Retina (tissue), 1 donor: ENCODE measurements around the gene TESK1.

Experiments
- DNase-seq: peaks from one replicate; pipeline ENCODE4 v3.0.0-alpha.2; 2016

TESK1 gene, protein sequence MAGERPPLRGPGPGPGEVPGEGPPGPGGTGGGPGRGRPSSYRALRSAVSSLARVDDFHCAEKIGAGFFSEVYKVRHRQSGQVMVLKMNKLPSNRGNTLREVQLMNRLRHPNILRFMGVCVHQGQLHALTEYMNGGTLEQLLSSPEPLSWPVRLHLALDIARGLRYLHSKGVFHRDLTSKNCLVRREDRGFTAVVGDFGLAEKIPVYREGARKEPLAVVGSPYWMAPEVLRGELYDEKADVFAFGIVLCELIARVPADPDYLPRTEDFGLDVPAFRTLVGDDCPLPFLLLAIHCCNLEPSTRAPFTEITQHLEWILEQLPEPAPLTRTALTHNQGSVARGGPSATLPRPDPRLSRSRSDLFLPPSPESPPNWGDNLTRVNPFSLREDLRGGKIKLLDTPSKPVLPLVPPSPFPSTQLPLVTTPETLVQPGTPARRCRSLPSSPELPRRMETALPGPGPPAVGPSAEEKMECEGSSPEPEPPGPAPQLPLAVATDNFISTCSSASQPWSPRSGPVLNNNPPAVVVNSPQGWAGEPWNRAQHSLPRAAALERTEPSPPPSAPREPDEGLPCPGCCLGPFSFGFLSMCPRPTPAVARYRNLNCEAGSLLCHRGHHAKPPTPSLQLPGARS

DNA sequence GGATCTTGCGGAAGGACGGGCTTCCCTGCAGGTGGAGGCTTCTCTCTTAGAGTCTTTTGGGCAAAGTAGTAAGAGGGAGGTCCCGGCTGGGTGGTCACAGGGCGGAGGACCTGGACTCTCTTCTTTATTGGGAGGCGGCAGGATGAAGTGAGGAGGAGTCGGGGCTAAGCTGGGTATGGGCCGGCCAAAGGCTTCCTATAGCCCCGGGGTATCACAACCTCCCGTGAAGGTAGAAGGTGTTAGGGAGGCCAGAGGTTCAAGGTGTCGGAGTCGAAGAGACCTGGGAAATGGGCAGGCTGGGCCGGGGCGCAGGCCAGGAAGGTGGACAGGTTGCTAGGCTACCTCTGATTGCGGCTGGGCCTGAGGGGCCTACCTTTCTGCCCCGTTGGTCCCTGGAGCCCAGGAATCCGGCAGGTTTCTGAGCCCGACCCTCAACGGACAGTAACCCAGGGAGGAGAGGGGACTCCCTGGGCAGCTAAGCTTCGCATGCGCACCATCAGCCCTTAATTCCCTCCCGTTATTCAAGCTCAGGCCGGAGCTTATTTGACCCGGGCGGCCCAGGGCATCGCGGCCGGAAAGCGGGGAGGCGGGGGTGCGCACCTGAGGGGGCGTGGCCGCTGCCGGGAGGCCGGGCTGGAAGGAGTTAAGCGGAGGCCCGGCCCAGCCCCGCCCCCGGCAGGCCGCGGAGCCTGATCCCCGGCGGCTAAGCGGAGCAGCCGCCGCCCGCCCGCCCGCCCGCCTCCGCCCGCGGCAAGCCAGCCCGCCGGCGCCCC, at the start of gene TESK1:
TSS of gene TESK1 (plus strand) at position 685 of the 773 bp plus-strand sequence. CDS start 358 bp downstream, outside the sequence.
- peak; percentile 83 for DNase-seq

DNA sequence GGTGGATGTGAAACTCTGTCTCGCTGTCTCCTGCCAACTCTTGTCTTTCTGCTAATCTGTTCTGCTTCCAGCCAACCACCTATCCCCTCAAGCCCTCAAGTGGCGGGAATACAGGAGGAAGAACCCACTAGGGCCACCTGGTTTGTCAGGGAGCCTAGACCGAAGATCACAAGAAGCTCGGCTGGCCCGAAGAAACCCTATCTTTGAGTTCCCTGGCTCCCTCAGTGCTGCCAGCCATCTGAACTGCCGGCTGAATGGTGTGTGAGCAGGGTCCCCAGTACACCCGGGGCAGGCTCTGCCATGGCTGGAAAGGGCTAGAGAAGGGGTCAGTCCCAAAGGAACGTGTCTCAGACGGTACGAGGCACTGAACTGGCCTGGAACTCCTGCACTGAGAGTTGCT, 49.2 kb upstream of the TESK1 start:
- DNase-seq, result no peak

DNA sequence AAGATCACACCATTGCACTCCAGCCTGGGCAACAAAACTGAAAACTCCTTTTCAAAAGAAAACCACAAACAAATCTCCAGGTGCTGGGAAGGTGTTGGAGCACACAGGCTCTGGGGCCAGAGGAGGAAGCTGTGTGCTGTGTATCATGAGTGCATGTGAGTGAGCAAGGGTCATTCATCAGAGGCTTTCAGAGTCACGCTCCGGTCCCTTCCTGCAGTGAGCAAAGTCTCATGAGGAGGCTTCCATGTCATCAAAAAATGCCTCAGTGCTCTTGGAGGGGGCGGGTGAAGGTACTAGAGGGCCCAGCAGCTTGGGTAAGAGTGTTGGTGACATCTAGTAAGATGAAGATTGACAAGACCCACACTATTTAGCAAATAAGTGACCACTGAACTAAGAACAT, 48.3 kb upstream of the TESK1 start:
- no peak for DNase-seq

DNA sequence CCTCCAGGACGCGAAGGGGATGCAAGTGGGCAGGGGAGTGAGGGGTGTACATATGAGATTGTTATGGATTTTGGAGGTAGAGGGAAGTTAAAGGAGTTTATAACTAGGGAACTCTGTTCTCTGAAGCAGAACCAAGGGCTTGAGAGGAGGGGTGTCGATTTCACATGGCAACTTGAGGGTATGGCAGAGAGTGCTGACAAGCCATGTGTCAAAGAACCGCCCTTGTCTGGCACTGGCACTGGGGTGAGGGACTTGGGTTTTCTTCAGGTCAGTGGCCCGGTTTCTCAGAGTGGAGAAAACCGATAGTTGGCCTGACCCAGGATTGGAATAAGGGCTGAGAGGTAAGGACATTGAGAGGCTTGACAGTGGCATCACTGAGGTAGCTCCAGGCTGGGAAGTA, 47.7 kb upstream of the TESK1 start:
- no peak for DNase-seq

DNA sequence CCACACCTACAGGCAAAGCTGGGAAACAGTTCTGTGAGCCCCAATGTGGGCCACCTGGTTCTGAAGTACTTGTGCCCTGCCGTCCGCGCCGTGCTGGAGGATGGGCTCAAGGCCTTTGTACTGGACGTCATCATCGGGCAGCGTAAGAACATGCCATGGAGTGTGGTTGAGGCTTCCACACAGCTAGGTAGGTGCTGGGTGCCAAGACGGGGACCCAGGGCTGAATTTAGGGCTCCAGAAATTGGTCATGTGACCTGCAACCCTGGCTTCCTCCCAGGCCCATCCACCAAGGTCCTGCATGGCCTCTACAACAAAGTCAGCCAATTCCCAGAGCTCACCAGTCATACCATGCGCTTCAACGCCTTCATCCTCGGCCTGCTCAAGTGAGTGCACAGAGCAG, 46.9 kb upstream of the TESK1 start:
- DNase-seq, result no peak

DNA sequence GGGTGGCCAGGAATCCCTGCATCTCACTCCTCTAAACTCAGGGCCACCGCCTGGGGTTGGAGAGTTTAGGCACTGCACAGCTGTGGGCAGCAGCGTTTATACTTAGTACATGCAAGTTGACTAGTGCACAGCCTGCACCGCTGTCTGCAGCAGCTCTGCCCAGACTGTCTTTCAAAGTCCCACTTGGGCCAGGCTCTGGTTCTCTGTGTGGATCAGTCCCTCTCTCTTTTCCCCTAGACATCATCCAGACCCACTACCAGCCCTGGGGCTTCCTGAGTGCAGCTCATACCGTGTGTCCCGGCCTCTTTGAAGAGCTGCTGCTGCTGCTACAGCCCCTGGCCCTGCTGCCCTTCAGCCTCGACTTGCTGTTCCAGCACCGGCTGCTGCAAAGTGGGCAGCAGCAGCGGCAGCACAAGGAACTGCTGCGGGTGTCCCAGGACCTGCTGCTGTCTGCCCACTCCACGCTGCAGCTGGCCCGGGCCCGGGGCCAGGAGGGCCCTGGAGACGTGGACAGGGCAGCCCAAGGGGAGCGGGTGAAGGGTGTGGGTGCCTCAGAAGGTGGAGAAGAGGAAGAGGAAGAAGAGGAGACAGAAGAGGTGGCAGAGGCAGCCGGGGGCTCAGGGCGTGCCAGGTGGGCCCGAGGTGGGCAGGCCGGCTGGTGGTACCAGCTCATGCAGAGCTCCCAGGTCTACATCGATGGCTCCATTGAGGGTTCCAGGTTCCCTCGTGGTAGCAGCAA, 45.1 kb upstream of the TESK1 start:
- no peak for DNase-seq

DNA sequence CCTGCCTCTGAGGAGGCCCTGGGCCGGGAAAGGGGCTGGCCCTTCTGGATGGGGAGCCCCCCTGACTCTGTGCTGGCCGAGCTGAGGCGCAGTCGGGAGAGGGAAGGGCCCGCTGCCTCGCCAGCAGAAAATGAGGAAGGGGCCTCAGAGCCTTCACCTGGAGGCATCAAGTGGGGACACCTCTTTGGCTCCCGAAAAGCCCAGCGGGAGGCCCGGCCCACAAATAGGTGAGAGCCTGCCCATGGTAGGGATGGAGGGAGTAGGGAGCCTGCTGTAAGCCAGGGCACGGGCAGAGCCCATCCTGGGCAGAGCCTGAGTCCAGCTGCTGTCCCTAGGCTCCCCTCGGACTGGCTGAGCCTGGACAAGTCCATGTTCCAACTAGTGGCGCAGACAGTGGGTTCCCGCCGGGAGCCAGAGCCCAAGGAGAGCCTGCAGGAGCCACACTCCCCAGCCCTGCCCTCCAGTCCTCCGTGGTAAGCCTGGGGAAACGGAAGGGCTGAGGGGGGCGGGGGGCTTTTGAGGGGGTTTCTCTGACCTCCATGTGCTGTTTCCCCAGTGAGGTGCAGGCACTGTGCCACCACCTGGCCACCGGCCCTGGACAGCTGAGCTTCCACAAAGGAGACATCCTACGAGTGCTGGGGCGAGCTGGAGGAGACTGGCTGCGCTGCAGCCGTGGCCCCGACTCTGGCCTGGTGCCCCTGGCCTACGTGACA, 44.3 kb upstream of the TESK1 start:
- no peak for DNase-seq

DNA sequence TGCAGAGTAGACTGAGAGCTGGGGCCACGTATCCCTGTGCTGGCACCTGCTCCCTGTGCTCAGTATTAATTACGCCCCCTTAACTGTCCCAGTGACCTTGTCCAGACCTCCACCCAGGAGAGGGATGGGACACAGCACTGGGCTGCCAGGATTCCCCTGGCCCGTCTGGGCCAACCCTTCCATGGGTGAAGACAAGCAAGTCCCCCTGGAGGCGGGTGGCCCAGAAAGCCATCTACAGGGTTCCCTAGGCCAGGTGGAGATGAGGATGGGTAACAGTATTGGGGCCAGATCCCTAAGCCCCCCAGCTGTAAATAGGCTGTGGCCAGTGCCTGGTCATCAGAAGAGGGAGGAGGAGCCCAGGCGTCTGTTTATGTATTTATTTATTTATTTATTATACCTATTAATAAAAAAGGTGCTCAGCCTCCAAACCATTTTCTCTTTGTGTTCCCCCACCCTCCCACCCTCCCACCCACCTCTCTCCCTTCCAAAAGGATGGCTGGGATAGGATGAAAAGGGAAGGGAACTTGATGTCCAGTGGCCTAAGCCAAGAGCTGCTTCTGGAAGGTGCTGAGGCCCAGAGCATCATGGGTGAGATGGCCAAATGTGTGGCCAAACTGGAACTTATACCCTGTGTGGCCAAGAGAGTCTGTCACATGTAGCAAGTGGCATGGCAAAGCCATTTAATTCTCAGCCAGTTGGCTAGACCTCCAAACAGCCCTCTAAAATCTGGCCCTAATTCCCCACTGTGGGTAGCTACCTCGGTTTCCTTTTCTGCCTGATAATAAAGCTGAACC, 43.4 kb upstream of the TESK1 start:
- no peak for DNase-seq

DNA sequence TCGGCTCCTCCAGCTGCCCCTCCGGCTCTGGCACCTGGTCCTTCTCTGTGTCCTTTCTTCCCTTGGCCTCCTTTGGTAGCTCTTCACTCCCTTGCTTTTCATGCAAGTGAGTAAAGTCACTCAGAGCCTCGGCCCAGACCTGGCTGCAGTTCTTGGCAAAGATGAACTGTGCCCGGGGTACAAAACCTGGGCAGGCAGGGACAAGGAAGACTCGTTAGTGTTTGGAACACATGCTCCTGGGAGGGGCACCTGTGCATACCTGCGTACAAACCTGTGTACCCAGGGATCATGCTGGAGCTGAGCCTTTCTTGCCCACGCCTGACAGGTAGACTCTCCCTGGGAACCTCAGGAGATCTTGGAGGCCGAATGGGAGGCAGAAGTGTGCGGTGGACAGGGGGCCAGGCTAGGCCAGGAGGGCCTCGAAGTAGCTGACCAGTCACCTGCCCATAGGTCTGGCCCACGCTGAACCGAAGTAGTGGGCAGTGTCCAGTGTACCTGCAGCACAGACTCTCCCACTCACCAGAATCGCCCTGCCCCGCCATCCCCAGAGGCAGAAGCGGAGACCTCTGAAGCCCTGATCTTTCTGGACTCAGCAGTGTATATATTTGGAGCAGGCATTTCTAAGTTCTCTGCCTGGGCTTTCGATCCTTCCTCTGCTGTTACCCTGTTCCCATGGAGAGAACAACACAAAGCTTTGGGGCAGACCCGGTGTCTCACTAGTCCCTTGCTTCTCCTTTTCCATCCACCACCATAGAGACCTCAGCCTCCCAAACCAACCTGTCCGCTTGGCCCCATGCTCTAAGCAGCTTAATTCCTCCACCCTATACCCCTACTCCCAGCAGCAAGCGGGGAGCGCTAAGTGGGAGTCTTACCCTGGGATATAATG, 41.9 kb upstream of the TESK1 start:
- no peak for DNase-seq

DNA sequence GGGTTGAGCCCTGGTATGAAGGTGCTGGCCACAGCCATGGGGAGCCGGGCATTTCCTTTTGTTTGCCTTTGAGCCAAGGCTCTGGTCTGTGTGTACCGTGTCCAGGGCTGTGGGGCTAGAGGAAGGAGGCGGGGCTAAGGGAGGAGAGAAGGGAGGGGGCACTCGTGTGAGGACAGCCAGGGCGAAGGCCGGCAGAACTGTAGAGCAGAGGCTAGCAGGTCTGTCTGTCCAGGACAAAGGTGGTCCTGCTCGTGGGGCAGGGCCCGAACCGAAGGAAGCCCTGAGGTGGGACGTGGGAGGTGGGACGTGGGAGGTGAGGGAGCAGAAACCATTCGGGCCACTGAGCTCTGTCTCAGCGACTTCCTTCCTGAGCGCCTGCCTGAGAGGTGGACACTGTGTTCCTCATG, 41.3 kb upstream of the TESK1 start:
- peak; percentile 58 for DNase-seq

DNA sequence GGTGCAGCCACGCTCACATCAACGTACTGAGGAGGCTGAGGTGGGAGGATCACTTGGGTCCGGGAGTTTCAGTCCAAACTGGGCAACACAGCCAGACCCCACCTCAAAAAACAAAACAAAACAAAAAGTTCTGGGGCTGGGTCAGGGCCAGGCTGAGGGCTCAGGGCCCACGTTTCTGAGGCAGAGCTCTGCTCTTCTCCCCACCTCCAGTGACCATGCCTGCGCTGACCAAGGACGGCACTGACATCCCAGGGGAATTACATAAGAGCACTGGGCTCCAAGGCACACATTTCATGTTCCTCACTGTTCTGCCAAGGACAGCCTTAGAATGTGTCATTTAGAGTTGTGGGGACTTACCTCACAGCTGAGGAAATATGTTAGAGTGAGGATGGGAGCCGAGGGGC, 40.4 kb upstream of the TESK1 start:
- no peak for DNase-seq

DNA sequence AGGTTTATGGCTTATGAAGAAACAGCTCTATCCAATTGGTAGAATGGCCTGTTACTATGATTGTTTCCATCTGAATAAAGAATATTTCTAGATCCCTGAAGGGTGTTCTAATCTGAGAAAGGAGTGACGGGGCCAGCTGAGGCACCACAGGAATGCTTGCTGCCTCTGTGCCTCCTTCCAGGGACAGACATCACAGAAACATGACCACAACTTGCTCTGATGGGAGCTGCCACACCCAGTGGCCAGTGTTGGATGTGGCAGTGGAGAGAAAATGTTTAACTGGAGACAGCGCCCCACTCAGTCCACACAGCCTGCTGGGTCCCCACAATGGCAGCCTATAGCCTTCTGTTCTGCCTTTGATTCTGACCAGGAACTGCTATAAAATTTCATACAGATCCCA, 38.6 kb upstream of the TESK1 start:
- no peak for DNase-seq

DNA sequence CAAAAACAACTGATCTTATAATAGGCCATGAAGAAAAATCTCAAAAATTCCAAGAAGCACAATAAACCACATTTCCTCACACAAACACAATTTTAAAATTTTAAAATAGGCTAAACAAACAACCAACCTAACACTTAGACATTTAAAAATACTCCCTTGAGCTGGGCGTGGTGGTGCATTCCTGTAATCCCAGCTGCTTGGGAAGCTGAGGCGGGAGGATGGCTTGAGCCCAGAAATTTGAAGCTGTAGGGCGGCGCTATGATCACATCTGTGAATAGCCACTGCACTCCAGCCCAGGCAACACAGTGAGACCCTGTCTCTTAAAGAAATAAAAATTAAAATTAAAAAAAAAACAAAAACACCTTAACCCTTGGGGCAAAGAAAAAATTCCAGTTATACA, 36.9 kb upstream of the TESK1 start:
- no peak for DNase-seq

DNA sequence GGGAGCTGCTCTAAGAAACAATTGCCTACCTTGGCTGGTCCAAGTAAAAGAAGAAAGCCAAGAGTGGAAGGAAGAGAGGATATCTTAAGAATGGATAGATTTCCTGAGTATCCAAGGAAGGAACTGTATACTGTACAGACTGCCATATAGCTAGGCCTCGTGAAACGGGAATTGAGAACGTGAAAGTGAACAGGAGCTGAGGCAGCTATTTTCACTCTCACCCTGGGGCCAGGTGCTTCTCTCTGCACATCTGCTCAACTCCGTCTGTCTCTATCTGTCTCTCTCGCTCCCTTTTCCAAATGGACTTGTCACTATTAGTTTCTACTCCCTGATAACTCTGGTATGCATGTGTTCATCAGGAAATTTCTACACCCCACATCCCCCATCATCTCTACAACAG, 35.9 kb upstream of the TESK1 start:
- DNase-seq, result no peak

DNA sequence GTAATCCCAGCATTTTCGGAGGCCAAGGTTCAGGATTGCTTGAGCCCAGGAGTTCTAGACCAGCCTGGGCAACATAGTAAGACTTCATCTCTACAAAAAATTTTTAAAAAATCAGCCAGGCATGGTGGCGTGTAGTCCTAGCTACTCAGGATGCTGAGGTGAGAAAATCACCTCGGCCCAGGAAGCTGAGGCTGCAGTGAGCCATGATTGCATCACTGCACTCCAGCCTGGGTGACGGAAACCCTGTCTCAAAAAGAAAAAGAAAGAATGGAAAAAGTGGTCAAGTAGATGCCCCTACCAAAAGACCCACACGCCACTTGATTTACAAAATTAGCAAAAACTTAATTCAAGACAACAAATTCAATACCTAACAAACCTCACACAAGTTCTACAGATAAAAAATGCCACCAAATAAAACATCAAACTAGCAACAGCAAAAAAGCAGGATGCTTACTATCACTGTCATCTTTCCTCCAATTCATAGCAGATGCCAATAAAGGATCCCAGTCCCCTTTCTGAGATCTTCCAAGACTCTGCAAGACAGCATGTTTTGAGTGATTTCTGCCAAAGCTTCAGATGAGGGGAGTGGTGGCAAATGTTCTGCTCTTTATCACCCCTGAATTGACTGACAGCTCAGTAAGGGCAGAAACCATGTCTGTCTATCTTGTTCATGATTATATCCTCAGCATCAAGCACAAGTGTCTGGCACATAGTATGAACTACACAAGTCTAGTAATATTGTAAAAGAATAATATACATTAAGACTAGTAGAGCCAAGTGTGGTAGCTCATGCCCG, 34.2 kb upstream of the TESK1 start:
- no peak for DNase-seq

DNA sequence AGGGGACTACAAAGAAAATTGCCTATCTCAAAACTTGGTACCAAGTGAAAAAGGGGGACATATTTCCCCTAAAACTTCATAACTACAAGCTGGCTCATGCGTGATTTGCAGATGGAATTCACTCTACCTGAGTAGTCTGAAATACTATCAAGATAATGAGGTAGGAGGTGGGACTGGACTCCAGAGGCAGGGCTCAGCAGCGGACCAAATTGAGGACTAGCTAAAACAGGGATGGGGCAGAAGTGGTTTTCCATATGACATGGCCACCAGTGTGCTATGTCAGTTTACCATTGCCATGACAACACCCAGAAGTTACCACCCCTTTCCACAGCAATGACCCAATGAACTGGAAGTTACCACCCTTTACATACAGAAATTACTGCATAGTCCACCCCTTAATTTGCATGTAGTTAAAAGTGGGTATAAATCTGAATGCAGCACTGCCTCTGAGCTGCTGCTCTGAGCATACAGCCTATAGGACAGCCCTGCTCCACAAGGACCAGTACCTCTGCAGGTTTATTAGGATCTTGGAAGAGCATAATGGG, 30.4 kb upstream of the TESK1 start:
- no peak for DNase-seq

DNA sequence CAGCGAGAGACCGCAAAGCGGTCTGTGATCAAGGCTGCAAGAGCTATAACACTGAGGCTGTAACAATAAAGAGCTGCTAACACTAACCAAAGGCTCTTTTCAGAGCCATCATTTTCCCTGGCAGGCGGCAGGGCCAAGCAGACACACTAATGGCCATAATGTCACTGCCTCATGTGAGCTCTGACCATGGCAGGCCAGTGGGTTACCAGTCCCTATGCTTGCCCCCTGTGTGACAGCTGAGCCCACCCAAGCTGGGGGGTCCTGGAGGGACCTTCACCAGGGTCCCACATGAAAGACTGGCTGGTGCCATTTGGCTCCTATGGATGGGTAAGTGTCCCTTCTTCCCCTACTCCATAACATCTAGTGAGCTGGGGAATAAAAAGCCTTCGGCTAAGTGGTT, 29.6 kb upstream of the TESK1 start:
- no peak for DNase-seq

DNA sequence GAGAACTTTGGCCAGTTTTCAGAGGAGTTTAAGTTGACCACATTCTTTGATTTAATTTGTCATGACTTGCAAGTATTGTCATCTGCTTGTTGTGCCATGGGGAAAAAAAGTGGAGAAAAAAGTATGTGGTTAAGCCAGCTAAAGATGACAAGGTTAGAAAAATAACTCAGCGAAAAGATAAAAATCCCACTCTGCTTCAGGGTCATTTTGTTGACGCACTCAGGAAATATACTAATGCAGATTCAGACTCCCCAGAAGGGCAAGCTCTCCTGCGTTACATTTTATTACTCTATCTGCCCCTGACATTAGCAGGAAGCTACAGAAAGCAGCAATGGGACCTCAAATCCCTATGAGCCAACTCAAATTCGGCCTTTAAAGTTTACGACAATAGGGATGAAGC, 27.6 kb upstream of the TESK1 start:
- DNase-seq, result no peak

DNA sequence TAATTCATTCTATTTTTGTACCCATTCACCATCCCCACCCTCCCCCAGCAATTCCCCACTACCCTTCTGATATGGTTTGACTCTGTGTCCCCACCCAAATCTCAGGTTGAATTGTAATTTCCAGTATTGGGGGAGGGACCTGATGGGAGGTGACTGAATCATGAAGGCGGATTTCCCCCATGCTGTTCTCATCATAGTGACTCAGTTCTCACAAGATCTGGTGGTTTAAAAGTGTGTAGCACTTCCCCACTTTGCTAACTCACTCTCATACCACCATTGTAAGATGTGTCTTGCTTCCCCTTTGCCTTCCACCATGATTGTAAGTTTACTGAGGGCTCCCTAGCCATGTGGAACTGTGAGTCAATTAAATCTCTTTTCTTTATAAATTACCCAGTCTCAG, 25.9 kb upstream of the TESK1 start:
- DNase-seq, result no peak
